Ishikawa (cell line): ENCODE data around the gene STRIP1.

Experiments used
- EGR1 ChIP-seq: IDR thresholded peaks from 2 replicates; pipeline ENCODE4 v1.6.1; 2012
- EP300 ChIP-seq: IDR thresholded peaks from 2 replicates; pipeline ENCODE4 v1.6.1; 2012; ENCODE audit warnings: borderline replicate concordance
- MAX ChIP-seq: IDR thresholded peaks from 2 replicates; pipeline ENCODE4 v1.6.1; 2012
- NFIC ChIP-seq: IDR thresholded peaks from 2 replicates; pipeline ENCODE4 v1.6.1; 2012
- RAD21 ChIP-seq: IDR thresholded peaks from 2 replicates; pipeline ENCODE4 v1.6.1; 2012; ENCODE audit warnings: low read depth
- REST ChIP-seq: IDR thresholded peaks from 2 replicates; pipeline ENCODE4 v1.6.1; 2012; ENCODE audit warnings: low read depth, mild to moderate bottlenecking
- TAF1 ChIP-seq: IDR thresholded peaks from 2 replicates; pipeline ENCODE4 v1.6.1; 2012; ENCODE audit warnings: low read depth, mild to moderate bottlenecking
- TCF12 ChIP-seq: IDR thresholded peaks from 2 replicates; pipeline ENCODE4 v1.6.1; 2012; ENCODE audit warnings: low read depth
- TEAD4 ChIP-seq: IDR thresholded peaks from 2 replicates; pipeline ENCODE4 v1.6.1; 2012
- USF1 ChIP-seq: IDR thresholded peaks from 2 replicates; pipeline ENCODE4 v1.6.1; 2012
- YY1 ChIP-seq: IDR thresholded peaks from 2 replicates; pipeline ENCODE4 v1.6.1; 2012; ENCODE audit warnings: low read depth
- ZBTB7A ChIP-seq: IDR thresholded peaks from 2 replicates; pipeline ENCODE4 v1.6.1; 2012; ENCODE audit warnings: low read depth

GRCh38 chr1:110067479-110067892, 33.1 kb downstream of the STRIP1 start:
- TF ChIP-seq TCF12: no peak
- no peak for TF ChIP-seq EP300
- TF ChIP-seq NFIC: no peak
- TF ChIP-seq MAX: no peak
- TF ChIP-seq YY1: no peak
- TF ChIP-seq RAD21: no peak
- TF ChIP-seq REST: no peak
- no peak for TF ChIP-seq TAF1
- no peak for TF ChIP-seq ZBTB7A
- TF ChIP-seq USF1: no peak
- no peak for TF ChIP-seq EGR1
- no peak for TF ChIP-seq TEAD4
